ENCODE data around the gene PCP2. TPM values are rescaled to one million over a fixed set of nuclear protein-coding genes. Genes with fewer than 3 reads are reported as not detected.
"Not testable (repeated sequence)": the region's sequence is repeated elsewhere in the genome, so short reads cannot be mapped to it uniquely, and the experiment has no call there.

The PCP2 gene
- total RNA-seq, 5 donors from 2014 or later (not counting 1 experiment from before 2014, with no cell fraction given) = 1.6 to 8.9 (median 5.9) TPM

GRCh38 chr19:7645656-7646425 is 12.3 kb upstream of the PCP2 start:
- Histone ChIP-seq H3K4me1 (ENCODE audit: control insufficient read depth in 1 of 2, extremely low read depth in 1 of 2, insufficient read depth in 2 of 2, low read length in 2 of 2) (no peaks in the 10 kb centered on the region), H3K9me3 (no peaks in the 10 kb centered on the region), H3K27ac (ENCODE audit: low read length) (no peak overlapping the region), H3K36me3 (ENCODE audit: control insufficient read depth in 2 of 2, extremely low read depth in 1 of 2, insufficient read depth in 1 of 2, low read length in 1 of 2) (peaks cover 14 to 30% of the 10 kb centered on the region in 2 donors), H3K27me3 (replicated peaks in 1 of 2; ENCODE audit: control insufficient read depth in 2 of 2, extremely low read depth in 1 of 2, insufficient read depth in 2 of 2, low read length in 1 of 2) (peaks cover 0 to 2% of the 10 kb centered on the region in 2 experiments), H3K4me3 (ENCODE audit: control insufficient read depth in 1 of 2, extremely low read depth in 1 of 2, low read length in 1 of 2) (no peak overlapping the region)
- 86% methylated on average over 16 of the region's 20 CpGs for WGBS (ENCODE audit: insufficient coverage)
- Mint-ChIP-seq H3K36me3 (peaks cover 5% of the 10 kb centered on the region), H3K9me3 (no peaks in the 10 kb centered on the region), H3K27ac (no peak overlapping the region), H3K4me3 (no peak overlapping the region), H3K4me1 (no peaks in the 10 kb centered on the region), H3K27me3 (no peaks in the 10 kb centered on the region)
- ChIA-PET CTCF (no interaction called here), POLR2A (no interaction called here)
- DNase-seq (no peak), ATAC-seq (replicated peaks in 1 of 4) (no peak)

- Mint-ChIP-seq H3K4me3 (no peak overlapping the region), H3K27ac (no peak overlapping the region), H3K4me1 (peaks cover 1 to 3% (median 2%) of the 10 kb centered on the region in 3 donors), H3K36me3 (peaks cover 7% of the 10 kb centered on the region), H3K27me3 (no peaks in the 10 kb centered on the region), H3K9me3 (no peaks in the 10 kb centered on the region)
- ATAC-seq (replicated peaks in 1 of 4) (no peak), DNase-seq (no peak)
- Histone ChIP-seq H3K9me3 (no peaks in the 10 kb centered on the region), H3K4me3 (ENCODE audit: control insufficient read depth in 1 of 2, extremely low read depth in 1 of 2, low read length in 1 of 2) (no peak overlapping the region), H3K27ac (ENCODE audit: low read length) (no peak overlapping the region), H3K36me3 (ENCODE audit: control insufficient read depth in 2 of 2, extremely low read depth in 1 of 2, insufficient read depth in 1 of 2, low read length in 1 of 2) (peaks cover 14 to 37% of the 10 kb centered on the region in 2 donors), H3K4me1 (ENCODE audit: control insufficient read depth in 1 of 2, extremely low read depth in 1 of 2, insufficient read depth in 2 of 2, low read length in 2 of 2) (peaks cover 0 to under 1% of the 10 kb centered on the region in 2 experiments), H3K27me3 (replicated peaks in 1 of 2; ENCODE audit: control insufficient read depth in 2 of 2, extremely low read depth in 1 of 2, insufficient read depth in 2 of 2, low read length in 1 of 2) (peaks cover 0 to 2% of the 10 kb centered on the region in 2 experiments)
- WGBS (ENCODE audit: insufficient coverage) = 95% methylated on average over 10 of the region's 14 CpGs
- ChIA-PET CTCF (no interaction called here), POLR2A (no interaction called here)
These were observed 11.6 kb upstream of the PCP2 start for GRCh38 chr19:7645163-7645562.

DNA sequence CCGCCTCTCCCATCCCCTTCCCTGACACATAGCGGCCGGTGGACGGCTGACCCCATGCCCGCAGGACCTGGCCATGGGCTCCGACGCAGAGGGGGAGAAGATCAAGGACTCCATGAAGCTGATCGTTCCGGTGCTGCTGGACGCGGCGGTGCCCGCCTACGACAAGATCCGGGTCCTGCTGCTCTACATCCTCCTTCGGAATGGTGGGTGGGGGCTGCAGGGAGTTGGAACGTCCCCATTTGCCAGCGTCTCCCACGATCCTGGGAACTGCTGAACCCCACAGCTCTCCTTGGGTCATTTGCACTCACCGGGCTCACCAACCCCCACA is 11.0 kb upstream of the PCP2 start:
- Histone ChIP-seq H3K36me3 (ENCODE audit: control insufficient read depth in 2 of 2, extremely low read depth in 1 of 2, insufficient read depth in 1 of 2, low read length in 1 of 2) (peaks cover 14 to 38% of the 10 kb centered on the region in 2 donors), H3K4me1 (ENCODE audit: control insufficient read depth in 1 of 2, extremely low read depth in 1 of 2, insufficient read depth in 2 of 2, low read length in 2 of 2) (peaks cover 0 to 7% of the 10 kb centered on the region in 2 experiments), H3K9me3 (no peaks in the 10 kb centered on the region), H3K27me3 (replicated peaks in 1 of 2; ENCODE audit: control insufficient read depth in 2 of 2, extremely low read depth in 1 of 2, insufficient read depth in 2 of 2, low read length in 1 of 2) (peaks cover 0 to 2% of the 10 kb centered on the region in 2 experiments), H3K4me3 (ENCODE audit: control insufficient read depth in 1 of 2, extremely low read depth in 1 of 2, low read length in 1 of 2) (no peak overlapping the region), H3K27ac (ENCODE audit: low read length) (no peak overlapping the region)
- ChIA-PET CTCF (interaction anchor here in 1 of 2 donors (0.6 kb wide), 1 partner anchor 1437 kb away, joined by 6 read pairs; no protein-coding TSS in a partner anchor), POLR2A (no interaction called here)
- ATAC-seq (replicated peaks in 1 of 4) (no peak), DNase-seq (no peak)
- 98% methylated on average over 12 of the region's 20 CpGs for WGBS (ENCODE audit: insufficient coverage)
- Mint-ChIP-seq H3K4me3 (no peak overlapping the region), H3K27ac (no peak overlapping the region), H3K27me3 (no peaks in the 10 kb centered on the region), H3K9me3 (no peaks in the 10 kb centered on the region), H3K4me1 (peaks cover 8 to 10% (median 9%) of the 10 kb centered on the region in 3 donors), H3K36me3 (peaks cover 14% of the 10 kb centered on the region)

DNA sequence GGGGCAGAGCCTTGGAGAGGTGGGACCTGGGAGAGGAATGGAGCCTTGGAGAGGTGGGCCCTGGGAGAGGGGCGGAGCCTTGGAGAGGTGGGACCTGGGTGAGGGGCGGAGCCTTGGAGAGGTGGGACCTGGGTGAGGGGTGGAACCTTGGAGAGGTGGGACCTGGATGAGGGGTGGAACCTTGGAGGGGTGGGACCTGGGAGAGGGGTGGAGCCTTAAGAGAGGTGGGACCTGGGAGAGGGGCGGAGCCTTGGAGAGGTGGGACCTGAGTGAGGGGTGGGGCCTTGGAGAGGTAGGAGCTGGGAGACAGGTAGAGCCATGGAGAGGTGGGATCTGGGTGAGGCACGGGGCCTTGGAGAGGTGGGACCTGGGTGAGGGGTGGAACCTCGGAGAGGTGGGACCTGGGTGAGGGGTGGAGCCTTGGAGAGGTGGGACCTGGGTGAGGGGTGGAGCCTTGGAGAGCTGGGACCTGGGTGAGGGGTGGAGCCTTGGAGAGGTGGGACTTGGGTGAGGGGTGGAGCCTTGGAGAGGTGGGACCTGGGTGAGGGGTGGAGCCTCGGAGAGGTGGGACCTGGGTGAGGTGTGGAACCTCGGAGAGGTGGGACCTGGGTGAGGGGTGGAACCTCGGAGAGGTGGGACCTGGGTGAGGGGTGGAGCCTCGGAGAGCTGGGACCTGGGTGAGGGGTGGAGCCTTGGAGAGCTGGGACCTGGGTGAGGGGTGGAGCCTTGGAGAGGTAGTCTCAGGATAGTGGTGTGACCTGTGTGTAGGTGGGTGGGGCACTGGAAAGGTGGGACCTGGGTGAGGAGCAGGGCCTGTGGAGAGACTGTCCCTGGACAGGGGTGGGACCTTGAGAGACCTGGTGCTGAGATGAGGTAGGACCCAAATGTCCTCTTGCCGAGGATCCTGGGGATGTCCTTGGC is 10.4 kb upstream of the PCP2 start:
- peak in 1 of 4 experiments; percentile 17 for ATAC-seq (replicated peaks in 1 of 4)
- H3K4me1 Mint-ChIP-seq = peaks cover 14 to 16% (median 15%) of the 10 kb centered on the region in 3 donors
- not testable (repeated sequence) for H3K9me3 ChIP-seq

DNA sequence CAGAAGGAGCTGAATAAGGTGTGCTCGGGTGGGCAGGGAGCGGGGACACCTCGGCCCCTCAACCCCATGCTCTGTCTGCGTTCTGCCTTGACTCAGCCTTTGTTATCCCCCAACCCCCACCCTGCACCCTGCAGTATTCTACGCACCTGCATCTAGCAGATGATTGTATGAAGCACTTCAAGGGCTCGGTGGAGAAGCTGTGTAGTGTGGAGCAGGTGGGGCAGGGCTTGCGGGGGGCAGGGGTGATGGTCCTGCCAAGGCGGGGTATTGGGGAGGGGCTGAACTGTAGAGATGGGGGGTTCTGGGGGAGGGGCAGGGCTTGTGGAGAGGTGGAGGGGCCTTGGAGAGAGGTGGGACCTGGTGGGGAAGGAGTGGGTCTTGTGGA is 9.5 kb upstream of the PCP2 start:
- no peak for DNase-seq
- Mint-ChIP-seq H3K36me3 (peaks cover 17% of the 10 kb centered on the region), H3K4me1 (peaks cover 19 to 22% (median 21%) of the 10 kb centered on the region in 3 donors), H3K9me3 (no peaks in the 10 kb centered on the region), H3K27ac (no peak overlapping the region), H3K27me3 (no peaks in the 10 kb centered on the region), H3K4me3 (no peak overlapping the region)
- ATAC-seq (replicated peaks in 1 of 4) = no peak
- Histone ChIP-seq H3K27ac (ENCODE audit: low read length) (no peak overlapping the region), H3K27me3 (replicated peaks in 1 of 2; ENCODE audit: control insufficient read depth in 2 of 2, extremely low read depth in 1 of 2, insufficient read depth in 2 of 2, low read length in 1 of 2) (peaks cover 0 to 2% of the 10 kb centered on the region in 2 experiments), H3K4me3 (ENCODE audit: control insufficient read depth in 1 of 2, extremely low read depth in 1 of 2, low read length in 1 of 2) (no peak overlapping the region), H3K9me3 (no peaks in the 10 kb centered on the region), H3K4me1 (ENCODE audit: control insufficient read depth in 1 of 2, extremely low read depth in 1 of 2, insufficient read depth in 2 of 2, low read length in 2 of 2) (peaks cover 0 to 20% of the 10 kb centered on the region in 2 experiments), H3K36me3 (ENCODE audit: control insufficient read depth in 2 of 2, extremely low read depth in 1 of 2, insufficient read depth in 1 of 2, low read length in 1 of 2) (peaks cover 14 to 39% of the 10 kb centered on the region in 2 donors)
- CTCF ChIA-PET = no interaction called here
- POLR2A ChIA-PET = no interaction called here
- WGBS (ENCODE audit: insufficient coverage) = 83% methylated on average over 2 of the region's 8 CpGs

More for the DNA sequence above, 10.4 kb upstream of the PCP2 start:
- DNase-seq = peak in 3 of 35 experiments; percentile 0 to 45 (median 20)
- CTCF ChIA-PET = interaction anchor here in 1 of 2 donors (0.6 kb wide), 1 partner anchor 1436 kb away, joined by 6 read pairs; no protein-coding TSS in a partner anchor
- H3K27me3 Mint-ChIP-seq; H3K4me3 ChIP-seq (ENCODE audit: control insufficient read depth in 1 of 2, extremely low read depth in 1 of 2, low read length in 1 of 2); H3K4me3 Mint-ChIP-seq; H3K27me3 ChIP-seq (replicated peaks in 1 of 2; ENCODE audit: control insufficient read depth in 2 of 2, extremely low read depth in 1 of 2, insufficient read depth in 2 of 2, low read length in 1 of 2); H3K27ac ChIP-seq (ENCODE audit: low read length); H3K9me3 Mint-ChIP-seq; POLR2A ChIA-PET; H3K27ac Mint-ChIP-seq: not testable (repeated sequence)
- H3K4me1 ChIP-seq (ENCODE audit: control insufficient read depth in 1 of 2, extremely low read depth in 1 of 2, insufficient read depth in 2 of 2, low read length in 2 of 2) = peaks cover 0 to 13% of the 10 kb centered on the region in 2 experiments
- peaks cover 16% of the 10 kb centered on the region for H3K36me3 Mint-ChIP-seq
- 87% methylated on average over 9 of the region's 10 CpGs for WGBS (ENCODE audit: insufficient coverage)
- H3K36me3 ChIP-seq (ENCODE audit: control insufficient read depth in 2 of 2, extremely low read depth in 1 of 2, insufficient read depth in 1 of 2, low read length in 1 of 2) = peaks cover 14 to 39% of the 10 kb centered on the region in 2 donors

- 94% methylated on average over 23 of the region's 27 CpGs for WGBS (ENCODE audit: insufficient coverage)
- Mint-ChIP-seq H3K4me3 (no peak overlapping the region), H3K27me3 (no peaks in the 10 kb centered on the region), H3K27ac (no peak overlapping the region), H3K36me3 (peaks cover 17% of the 10 kb centered on the region), H3K9me3 (no peaks in the 10 kb centered on the region), H3K4me1 (peaks cover 22 to 27% (median 23%) of the 10 kb centered on the region in 3 donors)
- no peaks in the 10 kb centered on the region for H3K9me3 ChIP-seq
- peaks cover 13 to 37% of the 10 kb centered on the region in 2 donors for H3K36me3 ChIP-seq (ENCODE audit: control insufficient read depth in 2 of 2, extremely low read depth in 1 of 2, insufficient read depth in 1 of 2, low read length in 1 of 2)
- ATAC-seq (replicated peaks in 1 of 4) = no peak
- no peak overlapping the region for H3K4me3 ChIP-seq (ENCODE audit: control insufficient read depth in 1 of 2, extremely low read depth in 1 of 2, low read length in 1 of 2)
- peaks cover 0 to 26% of the 10 kb centered on the region in 2 experiments for H3K4me1 ChIP-seq (ENCODE audit: control insufficient read depth in 1 of 2, extremely low read depth in 1 of 2, insufficient read depth in 2 of 2, low read length in 2 of 2)
- ChIA-PET POLR2A (no interaction called here), CTCF (no interaction called here)
- H3K27ac ChIP-seq (ENCODE audit: low read length) = no peak overlapping the region
- H3K27me3 ChIP-seq (replicated peaks in 1 of 2; ENCODE audit: control insufficient read depth in 2 of 2, extremely low read depth in 1 of 2, insufficient read depth in 2 of 2, low read length in 1 of 2) = peaks cover 0 to 2% of the 10 kb centered on the region in 2 experiments
- no peak for DNase-seq
These were observed 8.9 kb upstream of the PCP2 start for GRCh38 chr19:7642295-7643030.

Measured in T-cell (primary cell).